Upper lobe of right lung (tissue), 1 donor: ENCODE measurements around the gene MLLT10. TPM values are rescaled to one million over a fixed set of nuclear protein-coding genes. Genes with fewer than 3 reads are reported as not detected.

Experiments used
- ATAC-seq: fragments of 200-7000 bp; cut with Tn5 transposase; one replicate; pipeline ENCODE4 v1.9.1; 2020; ENCODE audit warnings: mild to moderate bottlenecking, moderate library complexity
- DNase-seq: peaks from one replicate; pipeline ENCODE4 v3.0.0-alpha.2; 2020
- H3K27ac ChIP-seq: fragments of 200-600 bp; one replicate; pipeline ENCODE4 v1.8.0; 2022
- H3K27me3 ChIP-seq: fragments of 200-600 bp; one replicate; pipeline ENCODE4 v1.8.0; 2022; ENCODE audit warnings: mild to moderate bottlenecking
- H3K36me3 ChIP-seq: fragments of 200-600 bp; one replicate; pipeline ENCODE4 v1.8.0; 2022
- H3K4me1 ChIP-seq: fragments of 200-600 bp; one replicate; pipeline ENCODE4 v1.8.0; 2022
- H3K4me3 ChIP-seq: fragments of 200-600 bp; one replicate; pipeline ENCODE4 v1.8.0; 2022; ENCODE audit warnings: mild to moderate bottlenecking
- H3K9me3 ChIP-seq: fragments of 200-600 bp; one replicate; pipeline ENCODE4 v1.8.0; 2022
- CTCF ChIP-seq: fragments of 200-600 bp; IDR thresholded peaks from one replicate; pipeline ENCODE4 v1.8.0; 2022; ENCODE audit warnings: antibody characterized with exemption
- intact Hi-C: fragments of 100-400 bp; cut with DNase I; formaldehyde crosslinking; loops from one replicate; pipeline ENCODE4 v1.11.0; 2022
- total RNA-seq: library from RNA; stranded (reverse); fragmentation: NEBNext Ultra II Directional; extraction: Animal tissue kit (Norgen Biotek cat#: 25700); gene quantifications from one replicate; pipeline ENCODE4 v1.2.1, GENCODE V29; 2021
- donor health status: DM: no; HTN: yes; CAD: no; lungs with severe emphysema.

The MLLT10 gene
- total RNA-seq, 1 donor from 2014 or later: 60.6 TPM

GRCh38 chr10:21495002-21495751 lies 38.9 kb upstream of the MLLT10 start:
- no peak for TF ChIP-seq CTCF
- Histone ChIP-seq H3K4me3 (peak overlapping the region; percentile 72), H3K9me3 (no peaks in the 10 kb centered on the region), H3K4me1 (peaks cover 28% of the 10 kb centered on the region), H3K36me3 (no peaks in the 10 kb centered on the region), H3K27ac (peak overlapping the region; percentile 47), H3K27me3 (peaks cover 21% of the 10 kb centered on the region)
- ATAC-seq (no peak), DNase-seq (no peak)
- intact Hi-C loops: no loop called here

- DNase-seq: peak; percentile 92
- Histone ChIP-seq H3K36me3 (no peaks in the 10 kb centered on the region), H3K9me3 (no peaks in the 10 kb centered on the region), H3K4me1 (peaks cover 32% of the 10 kb centered on the region), H3K4me3 (peak overlapping the region; percentile 72), H3K27me3 (peaks cover 21% of the 10 kb centered on the region), H3K27ac (peak overlapping the region; percentile 47)
- peak; percentile 96 for ATAC-seq
- intact Hi-C loops: no loop called here
- TF ChIP-seq CTCF: peak; percentile 99
Observed at GRCh38 chr10:21495752-21496342, 38.2 kb upstream of the MLLT10 start.

- TF ChIP-seq CTCF: peak; percentile 29
- Histone ChIP-seq H3K36me3 (no peaks in the 10 kb centered on the region), H3K27me3 (peaks cover 21% of the 10 kb centered on the region), H3K4me1 (peaks cover 32% of the 10 kb centered on the region), H3K4me3 (peak overlapping the region; percentile 72), H3K27ac (peak overlapping the region; percentile 45), H3K9me3 (no peaks in the 10 kb centered on the region)
- DNase-seq: peak; percentile 80
- ATAC-seq: peak; percentile 57
- intact Hi-C loops: no loop called here
Observed at GRCh38 chr10:21496343-21497176, 37.5 kb upstream of the MLLT10 start.

GRCh38 chr10:21497177-21497807 lies 36.7 kb upstream of the MLLT10 start:
- peak; percentile 75 for ATAC-seq

More at GRCh38 chr10:21497177-21497807, 36.7 kb upstream of the MLLT10 start:
- intact Hi-C loops: no loop called here
- no peaks in the 10 kb centered on the region for H3K36me3 ChIP-seq
- TF ChIP-seq CTCF: no peak
- H3K27me3 ChIP-seq: peaks cover 21% of the 10 kb centered on the region
- H3K9me3 ChIP-seq: no peaks in the 10 kb centered on the region
- peak; percentile 97 for DNase-seq
- peaks cover 32% of the 10 kb centered on the region for H3K4me1 ChIP-seq
- H3K27ac ChIP-seq: peak overlapping the region; percentile 45
- H3K4me3 ChIP-seq: peak overlapping the region; percentile 72
